ENCODE measurements around the gene NUBPL.
"Not testable (repeated sequence)": the region's sequence is repeated elsewhere in the genome, so short reads cannot be mapped to it uniquely, and the experiment has no call there.

Gene NUBPL

GRCh38 chr14:31890202-31890601, 329.0 kb downstream of the NUBPL start:
- H2BK12ac ChIP-seq (ENCODE audit: low read length); H3K79me2 ChIP-seq (ENCODE audit: control insufficient read depth, insufficient read depth, low read length, poor library complexity); H3K9me3 ChIP-seq (ENCODE audit: insufficient read depth, low read depth, low read length); H3K23ac ChIP-seq (ENCODE audit: low read length); H3K79me1 ChIP-seq (ENCODE audit: low read length); H3K4ac ChIP-seq (ENCODE audit: low read depth, low read length); H2BK5ac ChIP-seq (ENCODE audit: low read depth, low read length, poor library complexity); H3K9ac ChIP-seq (ENCODE audit: low read length); H3K4me2 ChIP-seq (ENCODE audit: low read length); H3K27ac ChIP-seq (ENCODE audit: low read depth, low read length); H4K12ac ChIP-seq (ENCODE audit: low read depth, low read length); H3K18ac ChIP-seq (ENCODE audit: low read length); H4K91ac ChIP-seq (ENCODE audit: low read depth, low read length); H3K4me3 ChIP-seq (ENCODE audit: low read depth, low read length); H3K27me3 ChIP-seq (ENCODE audit: insufficient read depth, low read length); H2AFZ ChIP-seq (ENCODE audit: insufficient read depth, low read length, poor library complexity); H2AK5ac ChIP-seq (ENCODE audit: low read length); DNase-seq; H4K8ac ChIP-seq (ENCODE audit: low read depth, low read length); H3K36me3 ChIP-seq (ENCODE audit: control insufficient read depth in 1 of 2, insufficient read depth in 2 of 2, low read length in 2 of 2); H2BK120ac ChIP-seq (ENCODE audit: insufficient read depth, low read length, poor library complexity); H3K14ac ChIP-seq (ENCODE audit: low read length): not testable (repeated sequence)
- peaks cover 5 to 12% of the 10 kb centered on the region in 2 experiments for H3K4me1 ChIP-seq (ENCODE audit: control insufficient read depth in 1 of 2, insufficient read depth in 2 of 2, low read length in 2 of 2)
- no CpG with 5 or more reads among the region's 4 CpGs for WGBS (ENCODE audit: extremely low coverage, insufficient coverage, insufficient read length)

- Histone ChIP-seq H2AK5ac (ENCODE audit: low read length) (no peak overlapping the region), H4K8ac (ENCODE audit: low read depth, low read length) (no peak overlapping the region), H2BK5ac (ENCODE audit: low read depth, low read length, poor library complexity) (no peak overlapping the region), H3K79me2 (ENCODE audit: control insufficient read depth, insufficient read depth, low read length, poor library complexity) (no peaks in the 10 kb centered on the region), H3K9me3 (ENCODE audit: insufficient read depth, low read depth, low read length) (no peaks in the 10 kb centered on the region), H3K9ac (ENCODE audit: low read length) (no peak overlapping the region), H4K91ac (ENCODE audit: low read depth, low read length) (no peak overlapping the region), H3K4ac (ENCODE audit: low read depth, low read length) (no peak overlapping the region), H2BK120ac (ENCODE audit: insufficient read depth, low read length, poor library complexity) (no peak overlapping the region), H2BK12ac (ENCODE audit: low read length) (no peak overlapping the region), H3K4me3 (ENCODE audit: low read depth, low read length) (no peak overlapping the region), H3K4me2 (ENCODE audit: low read length) (no peak overlapping the region), H3K18ac (ENCODE audit: low read length) (no peak overlapping the region), H3K14ac (ENCODE audit: low read length) (no peak overlapping the region), H2AFZ (ENCODE audit: insufficient read depth, low read length, poor library complexity) (no peak overlapping the region), H3K27ac (ENCODE audit: low read depth, low read length) (no peak overlapping the region), H3K79me1 (ENCODE audit: low read length) (no peaks in the 10 kb centered on the region), H3K23ac (ENCODE audit: low read length) (no peak overlapping the region), H3K4me1 (ENCODE audit: control insufficient read depth in 1 of 2, insufficient read depth in 2 of 2, low read length in 2 of 2) (peaks cover 5 to 12% of the 10 kb centered on the region in 2 experiments), H3K27me3 (ENCODE audit: insufficient read depth, low read length) (no peaks in the 10 kb centered on the region), H4K12ac (ENCODE audit: low read depth, low read length) (no peak overlapping the region), H3K36me3 (ENCODE audit: control insufficient read depth in 1 of 2, insufficient read depth in 2 of 2, low read length in 2 of 2) (no peaks in the 10 kb centered on the region)
- WGBS (ENCODE audit: extremely low coverage, insufficient coverage, insufficient read length), result no CpG with 5 or more reads among the region's 5 CpGs
- DNase-seq, result no peak
These were observed 332.1 kb downstream of the NUBPL start for GRCh38 chr14:31893221-31893757.

GRCh38 chr14:31894351-31894750, 333.1 kb downstream of the NUBPL start:
- no peak overlapping the region for H3K9ac ChIP-seq (ENCODE audit: low read length)
- no peak overlapping the region for H3K4ac ChIP-seq (ENCODE audit: low read depth, low read length)
- H3K79me2 ChIP-seq (ENCODE audit: control insufficient read depth, insufficient read depth, low read length, poor library complexity), result no peaks in the 10 kb centered on the region
- H2AK5ac ChIP-seq (ENCODE audit: low read length), result no peak overlapping the region
- no peaks in the 10 kb centered on the region for H3K36me3 ChIP-seq (ENCODE audit: control insufficient read depth in 1 of 2, insufficient read depth in 2 of 2, low read length in 2 of 2)
- DNase-seq, result no peak
- peaks cover 5 to 12% of the 10 kb centered on the region in 2 experiments for H3K4me1 ChIP-seq (ENCODE audit: control insufficient read depth in 1 of 2, insufficient read depth in 2 of 2, low read length in 2 of 2)
- WGBS (ENCODE audit: extremely low coverage, insufficient coverage, insufficient read length), result no CpG with 5 or more reads among the region's 3 CpGs
- H4K8ac ChIP-seq (ENCODE audit: low read depth, low read length), result no peak overlapping the region
- H2BK12ac ChIP-seq (ENCODE audit: low read length), result no peak overlapping the region
- no peak overlapping the region for H3K4me2 ChIP-seq (ENCODE audit: low read length)
- no peak overlapping the region for H2AFZ ChIP-seq (ENCODE audit: insufficient read depth, low read length, poor library complexity)
- no peak overlapping the region for H4K91ac ChIP-seq (ENCODE audit: low read depth, low read length)
- H2BK120ac ChIP-seq (ENCODE audit: insufficient read depth, low read length, poor library complexity), result no peak overlapping the region
- H3K9me3 ChIP-seq (ENCODE audit: insufficient read depth, low read depth, low read length), result no peaks in the 10 kb centered on the region
- no peak overlapping the region for H3K4me3 ChIP-seq (ENCODE audit: low read depth, low read length)
- no peak overlapping the region for H3K23ac ChIP-seq (ENCODE audit: low read length)
- no peaks in the 10 kb centered on the region for H3K79me1 ChIP-seq (ENCODE audit: low read length)
- H4K12ac ChIP-seq (ENCODE audit: low read depth, low read length), result no peak overlapping the region
- H3K18ac ChIP-seq (ENCODE audit: low read length), result no peak overlapping the region
- H3K27me3 ChIP-seq (ENCODE audit: insufficient read depth, low read length), result no peaks in the 10 kb centered on the region
- H2BK5ac ChIP-seq (ENCODE audit: low read depth, low read length, poor library complexity), result no peak overlapping the region
- H3K14ac ChIP-seq (ENCODE audit: low read length), result no peak overlapping the region
- H3K27ac ChIP-seq (ENCODE audit: low read depth, low read length), result no peak overlapping the region

DNA sequence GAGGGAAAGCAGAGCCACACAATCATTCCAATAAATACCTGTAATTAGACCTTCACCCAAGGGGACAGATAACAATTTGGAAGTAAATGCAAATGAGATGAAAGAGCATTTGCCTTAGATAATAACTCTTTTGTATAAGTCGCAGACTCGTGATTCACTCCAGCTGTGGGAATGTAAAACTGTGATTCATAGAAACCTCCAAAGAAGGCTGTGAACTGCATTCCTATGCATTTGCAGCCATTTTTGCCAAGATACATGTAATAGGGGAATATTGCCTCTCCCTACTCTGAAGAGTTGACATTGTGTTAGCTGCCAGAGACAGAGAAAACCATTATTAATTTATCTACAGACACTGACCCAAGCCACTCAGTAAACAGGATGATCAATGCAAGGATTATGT, 334.0 kb downstream of the NUBPL start:
- Histone ChIP-seq H3K23ac (ENCODE audit: low read length) (no peak overlapping the region), H3K27me3 (ENCODE audit: insufficient read depth, low read length) (no peaks in the 10 kb centered on the region), H3K27ac (ENCODE audit: low read depth, low read length) (no peak overlapping the region), H3K9me3 (ENCODE audit: insufficient read depth, low read depth, low read length) (no peaks in the 10 kb centered on the region), H3K14ac (ENCODE audit: low read length) (no peak overlapping the region), H4K8ac (ENCODE audit: low read depth, low read length) (no peak overlapping the region), H3K4me1 (ENCODE audit: control insufficient read depth in 1 of 2, insufficient read depth in 2 of 2, low read length in 2 of 2) (peaks cover 5 to 12% of the 10 kb centered on the region in 2 experiments), H2AFZ (ENCODE audit: insufficient read depth, low read length, poor library complexity) (no peak overlapping the region), H3K4ac (ENCODE audit: low read depth, low read length) (no peak overlapping the region), H3K79me2 (ENCODE audit: control insufficient read depth, insufficient read depth, low read length, poor library complexity) (no peaks in the 10 kb centered on the region), H2BK120ac (ENCODE audit: insufficient read depth, low read length, poor library complexity) (no peak overlapping the region), H3K36me3 (ENCODE audit: control insufficient read depth in 1 of 2, insufficient read depth in 2 of 2, low read length in 2 of 2) (no peaks in the 10 kb centered on the region), H3K79me1 (ENCODE audit: low read length) (no peaks in the 10 kb centered on the region), H3K18ac (ENCODE audit: low read length) (no peak overlapping the region), H2BK5ac (ENCODE audit: low read depth, low read length, poor library complexity) (no peak overlapping the region), H4K12ac (ENCODE audit: low read depth, low read length) (no peak overlapping the region), H3K9ac (ENCODE audit: low read length) (no peak overlapping the region), H2AK5ac (ENCODE audit: low read length) (no peak overlapping the region), H4K91ac (ENCODE audit: low read depth, low read length) (no peak overlapping the region), H3K4me3 (ENCODE audit: low read depth, low read length) (no peak overlapping the region), H2BK12ac (ENCODE audit: low read length) (no peak overlapping the region), H3K4me2 (ENCODE audit: low read length) (no peak overlapping the region)
- DNase-seq, result peak; percentile 38 to 68
- WGBS (ENCODE audit: extremely low coverage, insufficient coverage, insufficient read length), result no CpG with 5 or more reads among the region's 2 CpGs
